ENCODE data around the gene CDK5RAP2.

DNA sequence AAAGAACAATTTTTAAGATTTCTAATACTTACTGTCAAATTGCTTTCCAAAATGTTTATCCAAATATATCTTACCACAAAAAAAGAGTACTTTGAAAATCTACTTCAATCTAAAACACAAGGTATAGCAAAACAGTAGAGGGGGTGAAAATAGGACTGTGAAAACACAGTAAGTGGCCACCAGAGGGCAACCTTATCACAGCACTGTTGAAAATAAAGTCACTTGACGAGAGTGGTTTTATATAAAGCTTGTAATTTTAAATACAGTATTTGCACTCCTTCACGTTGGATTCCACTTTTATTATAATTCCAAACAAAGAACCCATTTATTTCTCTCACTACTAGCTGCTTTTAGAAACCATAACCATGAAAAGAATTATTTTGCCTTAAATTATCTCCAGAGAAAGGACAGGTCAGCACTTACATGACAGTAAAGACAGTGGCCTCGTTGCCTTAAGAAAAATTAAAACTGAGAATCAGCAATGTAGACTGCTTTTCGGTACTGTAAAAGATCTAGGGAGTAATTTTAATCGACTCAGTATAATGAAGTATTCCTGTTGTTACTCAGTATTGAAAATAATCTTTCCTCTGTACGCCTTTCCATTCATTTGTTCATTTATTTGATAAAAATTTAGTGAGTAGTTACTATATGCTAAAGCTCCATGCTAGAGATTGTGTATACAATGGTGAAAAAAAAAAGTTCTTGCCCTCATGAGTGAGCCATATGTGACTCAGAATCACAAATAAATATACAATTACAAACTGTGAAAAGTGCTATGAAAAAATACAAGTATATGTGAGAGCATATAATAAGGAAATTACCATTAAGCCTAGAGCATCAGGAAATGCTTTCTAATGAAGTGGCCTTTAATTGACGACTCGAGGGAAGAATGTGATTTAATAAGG, 40.0 kb upstream of the CDK5RAP2 start:
- TF ChIP-seq, protein P1, sequence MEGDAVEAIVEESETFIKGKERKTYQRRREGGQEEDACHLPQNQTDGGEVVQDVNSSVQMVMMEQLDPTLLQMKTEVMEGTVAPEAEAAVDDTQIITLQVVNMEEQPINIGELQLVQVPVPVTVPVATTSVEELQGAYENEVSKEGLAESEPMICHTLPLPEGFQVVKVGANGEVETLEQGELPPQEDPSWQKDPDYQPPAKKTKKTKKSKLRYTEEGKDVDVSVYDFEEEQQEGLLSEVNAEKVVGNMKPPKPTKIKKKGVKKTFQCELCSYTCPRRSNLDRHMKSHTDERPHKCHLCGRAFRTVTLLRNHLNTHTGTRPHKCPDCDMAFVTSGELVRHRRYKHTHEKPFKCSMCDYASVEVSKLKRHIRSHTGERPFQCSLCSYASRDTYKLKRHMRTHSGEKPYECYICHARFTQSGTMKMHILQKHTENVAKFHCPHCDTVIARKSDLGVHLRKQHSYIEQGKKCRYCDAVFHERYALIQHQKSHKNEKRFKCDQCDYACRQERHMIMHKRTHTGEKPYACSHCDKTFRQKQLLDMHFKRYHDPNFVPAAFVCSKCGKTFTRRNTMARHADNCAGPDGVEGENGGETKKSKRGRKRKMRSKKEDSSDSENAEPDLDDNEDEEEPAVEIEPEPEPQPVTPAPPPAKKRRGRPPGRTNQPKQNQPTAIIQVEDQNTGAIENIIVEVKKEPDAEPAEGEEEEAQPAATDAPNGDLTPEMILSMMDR (IDR thresholded peaks at IDR 0.05) = peak; percentile 74 to 83 (median 80)
- no peak for TF ChIP-seq POLR2AphosphoS5 (IDR thresholded peaks at IDR 0.05)
- no peak for TF ChIP-seq POLR2A (IDR thresholded peaks at IDR 0.05)
- TF ChIP-seq EP300 (IDR thresholded peaks at IDR 0.05) = no peak
